Activated CD8-positive, alpha-beta memory T cell treated with anti-CD3 and anti-CD28 coated beads, Interleukin-2, amount 50 U/mL, for 4 hours (primary cell): ENCODE data around the gene PTPRG.

ENCODE experiments used
- DNase-seq: peaks from one replicate; pipeline ENCODE4 v3.0.0-alpha.2; 2020

The PTPRG gene

DNA sequence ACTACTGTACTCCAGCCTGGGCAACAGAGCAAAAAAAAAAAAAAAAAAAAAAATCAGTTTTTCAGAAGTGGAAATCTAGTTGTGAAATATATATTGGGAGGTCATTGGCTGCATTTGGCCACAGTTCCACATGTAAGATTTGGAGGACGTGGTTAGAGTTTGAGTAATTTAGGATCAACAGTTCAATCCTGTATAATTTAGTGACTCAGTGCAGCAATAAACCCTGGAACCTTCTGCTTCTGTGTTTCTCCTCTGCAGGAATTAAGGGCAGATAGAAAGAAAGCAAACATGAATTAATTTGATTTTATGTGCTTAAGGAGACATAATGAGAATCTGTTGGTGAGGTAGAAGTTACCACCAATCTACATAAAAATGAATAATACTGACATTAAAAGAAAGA, 347.0 kb downstream of the PTPRG start:
- no peak for DNase-seq

DNA sequence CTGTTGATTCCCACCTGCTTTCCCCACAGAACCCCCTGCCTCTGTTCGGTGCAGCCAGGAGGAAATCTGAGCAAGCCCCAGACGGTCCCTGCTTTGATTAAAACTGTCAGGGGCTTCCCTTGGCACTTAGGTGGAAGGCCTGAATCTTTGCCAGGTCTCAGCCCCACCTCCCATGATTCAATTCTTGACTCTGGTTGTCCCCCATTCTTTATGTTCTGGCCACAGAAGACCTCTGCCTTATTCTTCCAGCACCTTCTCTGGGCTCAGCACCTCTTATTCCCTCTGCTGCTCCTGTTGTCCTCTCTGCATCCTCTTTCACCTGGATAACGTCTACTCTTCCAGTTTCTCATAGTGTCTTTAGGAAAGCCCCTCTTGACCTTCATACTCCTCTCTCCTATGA, 349.4 kb downstream of the PTPRG start:
- no peak for DNase-seq

DNA sequence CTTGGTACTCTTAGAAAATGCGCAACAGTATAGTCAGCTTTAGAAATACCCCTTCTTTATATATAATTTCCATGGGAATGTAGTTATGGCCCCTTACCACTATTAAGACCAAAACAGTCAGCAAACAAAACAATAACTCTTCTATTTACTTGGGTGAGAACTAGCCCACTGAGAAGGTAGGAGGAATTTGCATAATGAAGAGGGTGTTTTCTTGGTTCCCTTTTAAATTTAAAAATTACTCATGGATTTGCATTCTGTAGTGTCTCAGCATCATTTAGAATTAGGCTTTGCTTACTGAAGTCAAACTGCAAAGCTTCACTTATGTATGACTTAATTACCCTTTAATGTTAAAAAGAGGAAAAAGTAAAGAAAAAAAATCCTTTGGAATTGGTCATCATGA, 350.8 kb downstream of the PTPRG start:
- DNase-seq, result no peak

DNA sequence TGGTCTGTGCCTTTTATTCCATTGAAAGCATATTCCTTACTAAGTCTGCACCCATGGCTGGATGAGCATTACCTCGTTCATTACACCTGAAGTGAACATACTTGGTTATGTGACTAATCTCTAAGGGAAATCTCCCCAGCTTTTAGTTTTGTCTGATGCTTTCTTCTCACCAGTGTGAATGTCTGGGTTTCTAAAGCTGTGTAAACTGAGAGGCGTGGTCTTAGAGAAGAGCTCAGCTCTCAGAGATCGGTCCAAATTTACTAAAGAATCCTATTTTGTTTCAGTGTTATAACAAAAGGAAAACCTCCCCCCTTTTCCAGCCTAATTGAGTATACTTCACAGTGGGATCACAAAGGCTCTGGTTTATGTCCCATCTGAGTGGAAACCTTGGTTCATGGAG, 352.3 kb downstream of the PTPRG start:
- DNase-seq, result no peak

DNA sequence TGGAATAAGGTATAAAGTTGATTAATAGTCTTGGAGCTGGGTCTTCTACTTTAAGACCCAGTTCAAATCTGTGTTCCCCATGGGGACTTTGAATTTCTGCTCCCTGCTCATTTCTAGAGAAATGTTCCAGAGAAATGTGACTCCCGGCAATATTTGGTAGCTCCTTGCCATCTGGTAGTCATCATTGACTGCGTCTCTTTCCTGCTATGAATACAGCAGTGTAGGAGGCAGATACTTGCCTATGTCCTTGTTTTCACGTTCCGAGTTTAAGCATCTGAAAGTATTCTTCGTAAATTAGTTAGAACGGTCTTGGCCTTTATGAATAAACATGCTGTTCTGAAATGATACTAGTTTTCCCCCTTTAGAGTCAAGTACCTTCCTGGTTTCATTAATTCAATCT, 352.9 kb downstream of the PTPRG start:
- no peak for DNase-seq

DNA sequence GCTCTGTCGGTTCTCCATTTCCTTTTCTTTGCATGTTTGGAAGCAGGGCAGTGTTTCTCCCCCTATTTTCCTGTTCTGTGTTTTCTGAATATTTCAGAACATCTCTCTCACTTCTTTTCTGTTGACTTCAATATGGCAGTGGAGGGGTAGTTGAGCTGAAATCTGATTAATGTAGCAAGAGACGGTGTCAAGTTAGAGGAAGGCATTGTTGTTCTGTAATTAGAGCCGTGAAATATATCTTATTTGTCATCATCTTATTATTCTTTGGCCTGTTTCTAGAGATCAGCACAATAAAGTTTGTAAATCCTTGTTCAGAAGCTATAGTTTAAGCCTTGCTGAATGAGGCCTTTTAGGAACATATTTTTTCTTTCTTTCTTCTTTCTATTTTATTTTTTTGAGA, 353.9 kb downstream of the PTPRG start:
- DNase-seq, result no peak

DNA sequence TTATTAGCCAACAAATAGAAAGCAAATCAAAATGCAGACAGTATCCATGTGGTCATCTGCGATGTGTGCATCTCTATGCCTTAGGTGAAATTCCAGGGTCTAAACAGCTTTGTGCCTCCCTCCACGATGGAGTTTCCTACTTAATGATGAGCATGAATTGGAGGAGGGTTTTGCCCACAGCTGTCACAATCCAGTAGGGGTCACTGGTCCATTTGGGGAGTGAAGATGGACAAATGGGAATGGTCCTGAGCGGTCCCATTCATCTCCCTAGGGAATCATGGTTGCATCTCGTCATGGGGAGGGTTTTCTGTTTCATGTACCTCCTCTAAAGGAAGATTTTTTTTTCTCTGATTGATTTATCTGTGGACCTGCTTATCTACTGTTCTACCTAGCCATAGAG, 358.0 kb downstream of the PTPRG start:
- no peak for DNase-seq

DNA sequence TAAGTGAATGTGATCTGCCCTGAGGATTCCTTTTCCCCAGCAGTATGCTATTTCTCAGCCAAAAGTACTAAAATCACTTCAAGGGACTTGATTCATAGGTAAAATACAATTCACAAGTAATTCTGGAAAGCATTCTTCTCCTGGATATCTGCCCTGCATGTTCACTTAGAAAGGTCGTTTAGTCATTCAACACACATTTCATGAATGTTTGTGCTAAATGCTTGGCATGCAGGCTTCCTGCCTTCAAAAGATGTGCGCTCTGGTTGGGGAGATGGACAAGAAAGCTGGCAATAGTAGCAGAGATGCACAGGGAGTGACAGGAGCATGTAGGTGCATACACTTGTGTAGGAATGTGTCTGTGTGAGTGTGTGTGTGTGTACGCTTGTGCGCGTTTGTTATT, 360.7 kb downstream of the PTPRG start:
- DNase-seq, result no peak

DNA sequence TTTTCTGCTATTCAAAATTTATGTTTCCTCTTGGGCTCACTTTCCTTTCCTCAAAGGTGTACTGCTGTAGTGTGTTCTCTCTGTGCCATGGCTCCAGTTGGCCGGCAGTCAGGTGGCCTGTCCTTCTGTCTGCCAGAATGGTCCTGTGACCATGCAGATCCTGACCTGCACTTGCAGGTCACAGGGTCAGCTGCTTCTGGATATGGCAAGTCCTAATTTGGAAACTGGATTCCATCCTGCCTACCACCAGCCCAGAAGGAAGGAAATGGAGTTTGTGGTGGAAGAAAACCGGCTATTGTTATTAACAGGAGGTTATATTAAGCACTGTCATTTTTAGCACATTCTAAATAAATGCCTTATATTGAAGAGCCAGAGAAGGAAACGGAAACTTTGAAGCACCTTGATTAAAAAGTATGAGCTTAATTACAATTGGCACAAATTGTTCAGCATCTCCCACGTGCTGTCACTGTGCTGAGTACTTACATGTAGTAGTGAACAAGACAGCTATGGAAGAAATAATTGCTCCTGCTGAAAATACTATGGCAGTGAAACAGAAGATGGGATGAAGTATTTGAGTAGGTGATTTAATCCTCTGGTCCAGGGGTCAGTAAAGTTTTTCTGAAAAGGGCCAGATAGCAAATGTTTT, 362.8 kb downstream of the PTPRG start:
- DNase-seq, result no peak

DNA sequence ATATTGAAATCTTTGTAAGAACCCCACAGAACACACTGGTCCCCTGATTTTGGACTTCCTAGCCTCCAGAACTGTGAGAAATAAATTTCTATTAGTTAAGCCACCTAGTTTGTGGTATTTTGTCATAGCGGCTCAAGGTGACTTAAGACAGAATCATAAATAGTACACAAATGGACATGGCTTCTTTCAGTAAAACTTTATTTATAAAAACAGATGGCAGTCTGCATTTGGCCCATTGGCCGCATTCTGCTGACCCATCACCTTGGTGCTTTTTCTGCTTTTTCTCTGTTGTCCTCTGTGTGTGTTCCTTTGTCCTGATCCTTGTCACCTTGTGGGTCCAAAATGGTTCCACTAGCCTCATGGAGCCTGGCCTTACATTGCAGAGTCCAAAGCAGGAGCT, 363.6 kb downstream of the PTPRG start:
- DNase-seq, result no peak

DNA sequence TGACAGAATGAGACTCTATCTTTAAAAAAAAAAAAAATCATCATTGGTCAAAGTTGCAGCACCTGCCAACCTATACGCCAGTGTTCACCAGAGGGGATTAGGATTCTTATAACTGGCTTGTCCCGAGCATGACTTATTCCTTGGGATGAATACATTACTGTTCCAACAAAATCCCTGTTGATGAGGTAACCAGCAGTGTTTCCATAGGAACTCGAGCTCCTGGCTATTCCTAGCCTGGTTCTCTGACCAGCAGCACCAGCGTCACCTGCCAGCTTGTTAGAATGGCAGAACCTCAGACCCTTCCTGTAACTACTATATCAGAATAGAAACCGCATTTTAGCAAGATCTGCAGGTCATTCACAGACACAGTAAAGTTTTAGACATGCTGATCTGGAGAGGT, 364.4 kb downstream of the PTPRG start:
- no peak for DNase-seq

DNA sequence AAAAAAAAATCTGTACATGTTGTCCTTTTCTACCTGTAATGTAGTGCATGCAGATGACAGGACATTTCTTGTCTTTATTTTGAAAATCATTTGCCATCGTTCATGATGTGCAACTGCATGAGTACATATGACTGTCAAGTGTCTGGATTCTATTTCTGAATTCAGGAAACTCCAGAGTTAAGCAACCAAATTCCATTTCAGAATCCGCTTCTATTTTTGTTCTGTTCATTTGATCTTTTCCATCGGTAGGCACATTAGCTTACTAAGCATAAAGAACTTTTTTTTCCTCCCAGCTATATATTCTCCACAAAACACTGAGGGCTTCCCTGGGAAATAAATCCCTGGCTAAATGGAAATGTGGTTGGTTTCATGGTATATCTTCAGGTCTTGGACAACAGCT, 365.6 kb downstream of the PTPRG start:
- DNase-seq, result no peak

DNA sequence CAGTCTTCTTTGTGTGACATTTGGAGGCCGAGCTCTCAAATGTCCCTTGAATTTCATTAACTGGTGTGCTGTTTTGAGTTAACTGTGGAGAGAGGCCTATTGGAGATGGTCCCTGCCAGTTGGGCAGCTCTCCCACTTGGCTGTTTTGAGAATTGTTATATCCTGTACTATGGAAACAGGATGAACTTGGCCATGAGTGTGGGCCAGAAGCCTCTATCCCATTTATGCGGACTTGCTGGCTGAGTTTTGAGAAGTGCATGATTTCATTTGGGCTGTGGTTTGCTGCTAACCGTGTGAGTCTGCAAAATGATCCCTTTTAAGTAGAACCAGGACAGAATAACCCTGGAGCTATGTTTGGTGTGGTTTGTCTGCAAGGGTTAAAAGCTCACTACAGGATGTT, 366.0 kb downstream of the PTPRG start:
- no peak for DNase-seq

DNA sequence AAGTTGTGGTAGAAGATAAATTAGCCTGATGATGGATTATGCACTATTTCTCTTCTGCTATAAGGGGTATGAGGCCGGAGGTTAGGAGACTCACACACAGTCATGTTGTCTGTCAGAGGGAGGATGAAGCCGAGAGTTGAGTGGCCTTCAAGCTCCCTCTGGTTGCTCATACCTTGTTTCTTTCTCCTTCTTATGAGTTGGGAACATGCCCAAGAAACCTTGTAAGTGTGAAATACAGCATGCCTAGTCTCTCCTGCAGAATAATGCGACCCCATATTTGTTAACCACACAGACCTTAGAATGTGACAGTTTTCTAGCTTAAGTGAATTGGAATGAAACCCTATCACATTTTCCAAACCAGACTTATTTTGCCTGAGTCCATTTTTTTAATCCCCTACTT, 366.7 kb downstream of the PTPRG start:
- DNase-seq, result no peak

DNA sequence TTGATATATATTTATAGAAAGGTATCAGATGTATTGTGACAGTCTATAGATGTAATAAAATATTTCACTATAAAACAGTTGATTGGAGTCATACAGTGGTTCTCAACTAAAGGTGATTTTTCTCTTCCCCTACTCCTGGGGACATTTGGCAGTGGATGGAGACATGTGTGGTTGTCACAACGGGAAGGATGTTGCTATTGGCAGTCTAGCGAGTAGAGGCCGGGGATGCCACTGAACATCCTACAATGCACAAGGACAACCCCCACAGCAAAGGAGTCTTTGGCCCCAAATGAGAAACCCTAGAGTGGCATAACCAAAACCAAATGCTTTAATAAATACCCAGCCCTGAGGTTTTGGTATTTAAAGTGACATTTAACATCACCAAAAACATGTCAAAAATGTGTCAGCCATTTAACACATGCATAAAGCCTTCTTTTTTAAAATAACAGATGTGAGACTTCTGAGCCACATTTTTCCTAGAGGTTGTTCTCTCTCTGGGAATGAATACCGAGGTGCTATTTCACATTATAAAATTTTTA, 367.5 kb downstream of the PTPRG start:
- DNase-seq, result no peak

DNA sequence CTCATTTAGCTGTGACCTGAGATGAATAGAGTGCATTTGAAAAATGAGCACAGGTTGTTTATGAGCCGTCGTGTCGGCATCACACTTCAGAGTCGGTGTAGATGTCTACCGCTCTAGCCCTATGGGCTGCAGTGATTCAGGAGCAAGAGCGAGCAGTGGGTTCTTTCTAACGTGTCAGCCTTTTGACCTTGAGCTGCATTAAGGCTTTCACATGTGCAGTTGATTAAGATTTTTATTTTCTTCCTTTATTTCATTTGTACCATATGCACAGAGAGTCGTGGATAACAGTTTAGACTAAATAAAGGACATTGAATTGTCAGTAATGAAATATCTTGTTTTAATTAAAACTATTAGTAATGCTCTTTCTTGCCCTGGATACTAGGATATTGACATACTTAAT, 368.2 kb downstream of the PTPRG start:
- no peak for DNase-seq

DNA sequence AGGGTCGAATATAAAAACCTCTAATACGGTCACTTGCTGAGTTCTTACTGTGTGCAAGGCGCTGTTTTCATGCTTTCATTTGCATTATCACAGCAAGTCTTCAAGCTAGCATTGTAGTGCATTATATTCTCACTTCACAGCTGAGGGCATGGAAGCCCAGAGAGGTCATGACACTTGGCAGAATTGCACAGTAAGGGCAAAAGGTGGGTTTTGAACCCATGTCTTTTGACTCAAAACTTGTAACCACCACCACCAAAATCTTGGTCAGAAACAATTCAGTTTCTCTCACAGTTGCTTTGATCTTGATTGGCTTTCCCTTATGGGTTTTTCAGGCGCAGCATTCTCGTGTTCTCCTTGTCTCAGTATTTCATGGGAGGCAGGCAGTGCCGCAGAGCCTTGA, 371.1 kb downstream of the PTPRG start:
- no peak for DNase-seq

DNA sequence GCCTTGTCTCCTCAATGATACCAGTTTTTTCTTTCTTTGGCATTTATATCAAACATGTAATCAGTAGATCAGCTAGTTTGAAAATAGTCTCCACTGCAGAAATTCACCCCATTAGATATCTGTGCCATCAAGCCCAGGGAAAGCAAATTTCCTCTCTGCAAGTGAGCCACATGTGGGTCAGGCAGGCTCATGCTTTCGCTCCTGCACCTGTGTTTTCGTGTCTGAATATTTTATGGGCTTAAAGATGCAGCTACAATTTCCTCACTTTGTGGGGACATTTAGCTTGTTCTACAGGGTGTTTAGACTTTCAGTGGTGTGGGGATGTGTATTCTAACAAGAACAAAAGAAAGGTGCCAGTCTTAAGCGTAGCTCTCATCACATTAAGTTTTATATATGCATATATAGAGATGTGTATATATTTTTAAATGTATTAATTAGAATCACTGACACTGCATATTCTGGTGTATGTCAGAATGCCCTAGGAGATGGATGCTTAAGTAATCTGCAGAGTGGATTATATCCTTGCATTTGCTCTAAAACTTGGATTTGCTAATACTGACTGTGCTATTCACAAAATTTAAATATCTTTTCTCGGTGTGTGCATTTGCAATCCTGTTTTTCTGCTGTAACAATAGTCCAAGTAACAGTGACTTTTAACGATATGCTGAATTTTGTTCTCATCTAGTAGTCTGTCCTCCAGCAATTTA, 372.6 kb downstream of the PTPRG start:
- DNase-seq, result no peak

DNA sequence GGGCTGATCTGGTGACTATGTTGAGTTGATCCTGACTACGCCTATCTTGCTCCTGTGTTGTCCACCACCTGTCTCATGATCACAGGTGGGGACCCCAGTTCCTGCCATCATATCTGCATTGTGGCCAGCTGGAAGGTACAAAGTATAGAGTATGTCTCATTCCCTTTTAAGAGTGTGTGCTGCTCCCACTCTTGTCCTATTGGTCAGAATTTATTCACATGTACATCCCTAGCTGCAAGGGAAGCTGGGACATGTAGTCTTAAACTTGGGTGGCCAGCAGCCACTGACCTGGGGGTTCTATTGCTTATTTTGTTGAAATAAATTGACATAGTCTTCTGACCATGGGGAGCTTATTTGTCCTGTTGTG, 373.1 kb downstream of the PTPRG start:
- no peak for DNase-seq

DNA sequence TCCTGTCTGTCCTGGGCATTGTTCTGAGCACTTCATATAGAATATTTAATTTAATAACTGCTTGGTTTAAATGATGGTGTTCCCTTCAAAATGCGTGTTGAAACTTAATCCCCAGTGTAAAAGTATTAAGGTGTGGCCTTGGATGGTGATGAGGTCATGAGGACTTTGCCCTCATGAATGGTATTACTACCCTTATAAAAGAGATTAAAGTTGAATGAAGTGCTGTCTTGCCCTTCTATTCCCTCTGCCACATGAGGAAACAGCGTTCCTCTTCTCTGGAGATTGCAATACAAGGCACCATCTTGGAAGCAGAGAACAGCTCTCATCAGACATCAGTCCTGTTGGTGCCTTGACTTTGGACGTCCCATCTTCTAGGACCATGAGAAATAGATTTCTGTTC, 374.4 kb downstream of the PTPRG start:
- no peak for DNase-seq

DNA sequence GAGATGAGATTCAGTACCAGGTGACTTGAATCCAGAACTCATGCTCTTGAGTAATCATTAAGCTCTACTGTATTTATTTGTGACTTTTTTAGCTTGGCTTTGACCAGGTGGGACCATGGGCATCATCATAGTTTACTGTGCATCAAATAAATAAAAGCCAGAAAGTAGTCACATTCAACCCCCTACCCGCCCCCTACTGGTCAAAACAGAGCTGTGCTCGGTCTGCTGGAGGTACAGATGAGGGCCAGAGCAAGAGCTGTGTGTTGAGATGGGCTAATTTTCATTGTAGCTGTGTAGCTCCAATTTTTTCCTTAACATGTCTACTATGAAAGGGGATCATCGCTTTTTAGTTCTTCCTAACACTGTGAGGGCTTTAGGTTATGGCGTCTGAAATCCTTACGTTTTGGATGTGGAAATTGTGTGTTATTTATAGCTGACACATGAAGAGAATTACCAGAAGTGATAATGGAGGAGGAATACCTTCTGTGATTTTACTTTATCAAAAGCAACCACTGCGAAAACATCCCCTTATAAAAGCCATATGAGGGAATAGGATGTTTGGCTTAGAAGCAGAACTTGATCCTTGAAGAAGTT, 375.1 kb downstream of the PTPRG start:
- peak; percentile 14 for DNase-seq

DNA sequence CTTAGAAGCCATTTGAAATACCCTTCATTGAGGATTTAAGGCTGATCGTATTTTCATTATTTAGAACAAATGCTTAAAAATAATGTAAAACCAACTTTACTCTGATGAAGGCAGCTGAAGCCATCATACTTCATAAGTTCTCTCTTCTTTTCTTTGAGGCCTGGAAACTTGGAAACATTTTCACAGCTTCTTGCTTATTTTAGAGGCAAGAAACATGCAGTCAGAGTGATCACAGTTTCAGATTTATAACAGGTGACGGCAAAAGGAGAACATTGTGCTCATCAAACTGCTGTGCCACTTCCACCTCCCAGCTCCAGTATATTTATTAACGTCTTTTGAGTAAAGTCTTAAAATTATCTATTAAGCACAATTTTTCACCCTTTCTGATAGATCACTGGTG, 376.1 kb downstream of the PTPRG start:
- DNase-seq, result no peak

DNA sequence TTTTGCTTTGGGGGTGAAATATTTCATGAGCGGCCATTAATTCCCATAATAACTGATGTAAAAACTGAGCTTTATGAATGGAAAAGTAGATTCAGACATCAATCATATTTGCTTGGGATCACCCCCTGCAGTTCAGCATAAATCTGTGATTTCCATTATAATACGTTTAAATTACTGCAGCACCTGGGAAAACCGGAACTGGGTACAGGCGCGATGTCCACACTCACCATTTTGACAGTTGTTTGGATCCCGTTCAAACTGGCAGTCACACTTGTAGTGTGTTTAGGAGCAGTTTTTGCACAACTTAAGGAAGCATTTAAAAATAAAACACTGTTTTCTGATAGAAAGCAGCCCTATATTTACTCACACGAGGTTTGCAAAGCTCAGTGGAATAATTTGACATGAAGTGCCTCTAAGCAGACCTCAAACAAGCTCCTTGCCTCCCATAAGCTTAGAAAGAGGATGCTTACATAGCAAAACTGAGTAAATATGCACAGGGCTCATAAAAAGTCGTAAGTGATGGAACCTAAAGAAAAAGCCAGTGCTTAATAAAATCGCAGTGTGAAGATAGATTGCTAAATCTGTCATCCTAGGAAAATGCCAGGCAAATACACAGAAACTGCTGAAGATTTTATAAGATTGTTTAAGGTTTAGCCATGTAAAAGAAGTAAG, 377.6 kb downstream of the PTPRG start:
- DNase-seq, result no peak

DNA sequence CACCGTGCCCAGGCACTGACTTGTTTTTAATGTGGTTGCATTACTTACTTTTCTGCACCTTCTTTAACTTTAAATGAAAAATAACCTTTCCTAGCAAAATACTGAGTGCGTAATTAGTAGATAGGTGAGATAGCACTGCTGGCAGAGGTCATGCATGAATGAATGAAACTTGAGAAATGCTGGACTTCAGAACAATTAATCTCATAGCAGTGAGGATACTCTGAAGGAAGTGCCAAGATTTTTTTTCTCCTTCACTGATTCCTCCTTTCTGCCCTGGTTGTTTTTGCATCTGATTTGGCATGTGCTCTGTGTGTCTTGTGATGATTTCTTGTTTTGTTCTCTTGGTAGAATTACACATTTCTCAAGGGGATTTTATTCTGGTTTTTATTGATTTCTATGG, 378.9 kb downstream of the PTPRG start:
- no peak for DNase-seq
